OCI-LY1 (cell line): ENCODE results near the gene GLRA3.

Experiments
- H2AFZ ChIP-seq: fragments of 200-600 bp; sonication (generic), shearing (Covaris generic); 2 replicates; pipeline ENCODE4 v1.6.0; 2014; ENCODE audit warnings: antibody characterized with exemption, mild to moderate bottlenecking, low read length
- H3F3A ChIP-seq: fragments of 200-600 bp; sonication (generic), shearing (Covaris generic); 2 replicates; pipeline ENCODE4 v1.6.0; 2014; ENCODE audit warnings: mild to moderate bottlenecking, antibody characterized with exemption, low read length, moderate library complexity; ENCODE audit not compliant: insufficient read depth
- H3K27ac ChIP-seq: fragments of 200-600 bp; sonication (generic); 2 replicates; pipeline ENCODE4 v1.5.1; 2014; ENCODE audit warnings: low read length, mixed run types, mild to moderate bottlenecking, low read depth; ENCODE audit not compliant: poor library complexity, severe bottlenecking
- H3K27me3 ChIP-seq: fragments of 200-600 bp; sonication (generic); 2 replicates; pipeline ENCODE4 v1.6.0; 2014; ENCODE audit warnings: antibody characterized with exemption, mild to moderate bottlenecking, low read length, moderate library complexity; ENCODE audit not compliant: insufficient read depth
- H3K36me3 ChIP-seq: fragments of 200-600 bp; sonication (generic); 2 replicates; pipeline ENCODE4 v1.6.1; 2014; ENCODE audit warnings: mild to moderate bottlenecking, antibody characterized with exemption, low read length, moderate library complexity, mixed read lengths; ENCODE audit not compliant: insufficient read depth
- H3K4me1 ChIP-seq: fragments of 200-600 bp; sonication (generic); 2 replicates; pipeline ENCODE4 v1.5.1; 2014; ENCODE audit warnings: mild to moderate bottlenecking, low read length, moderate library complexity; ENCODE audit not compliant: insufficient read depth, severe bottlenecking
- H3K4me2 ChIP-seq: fragments of 200-600 bp; sonication (generic), shearing (Covaris generic); 2 replicates; pipeline ENCODE4 v1.6.1; 2014; ENCODE audit warnings: low read length
- H3K4me3 ChIP-seq: fragments of 200-600 bp; sonication (generic); 2 replicates; pipeline ENCODE4 v1.5.1; 2014; ENCODE audit warnings: low read length, low read depth, mild to moderate bottlenecking, mixed read lengths; ENCODE audit not compliant: poor library complexity, severe bottlenecking
- H3K79me2 ChIP-seq: fragments of 200-600 bp; shearing (Covaris generic); 2 replicates; pipeline ENCODE4 v1.6.1; 2016; ENCODE audit warnings: mixed run types, low read length, mixed read lengths; ENCODE audit not compliant: insufficient read depth
- H3K9ac ChIP-seq: fragments of 200-600 bp; sonication (generic), shearing (Covaris generic); 2 replicates; pipeline ENCODE4 v1.6.1; 2014; ENCODE audit warnings: mild to moderate bottlenecking, low read length, mixed read lengths
- H3K9me2 ChIP-seq: fragments of 200-600 bp; sonication (generic), shearing (Covaris generic); 2 replicates; pipeline ENCODE4 v1.6.1; 2014; ENCODE audit warnings: low read depth, mild to moderate bottlenecking, low read length, mixed read lengths
- H3K9me3 ChIP-seq: fragments of 200-600 bp; shearing (Covaris generic); 2 replicates; pipeline ENCODE4 v1.6.1; 2014; ENCODE audit warnings: low read length, mixed read lengths
- H4K20me1 ChIP-seq: fragments of 200-600 bp; sonication (generic), shearing (Covaris generic); 2 replicates; pipeline ENCODE4 v1.6.0; 2016; ENCODE audit warnings: mild to moderate bottlenecking, low read length; ENCODE audit not compliant: insufficient read depth
- EZH2 ChIP-seq: fragments of 200-600 bp; sonication (generic), shearing (Covaris generic); IDR thresholded peaks from 2 replicates; pipeline ENCODE4 v1.8.0; 2017; ENCODE audit warnings: borderline replicate concordance, mixed run types, mild to moderate bottlenecking, antibody characterized with exemption, low read length, moderate library complexity, mixed read lengths
- TF ChIP-seq, protein P1 (sequence below): fragments of 200-600 bp; sonication (generic), shearing (Covaris generic); IDR thresholded peaks from 2 replicates; pipeline ENCODE4 v1.5.1; 2017; ENCODE audit warnings: mild to moderate bottlenecking, antibody characterized with exemption, low read length, moderate library complexity, mixed read lengths

GLRA3 gene

DNA sequence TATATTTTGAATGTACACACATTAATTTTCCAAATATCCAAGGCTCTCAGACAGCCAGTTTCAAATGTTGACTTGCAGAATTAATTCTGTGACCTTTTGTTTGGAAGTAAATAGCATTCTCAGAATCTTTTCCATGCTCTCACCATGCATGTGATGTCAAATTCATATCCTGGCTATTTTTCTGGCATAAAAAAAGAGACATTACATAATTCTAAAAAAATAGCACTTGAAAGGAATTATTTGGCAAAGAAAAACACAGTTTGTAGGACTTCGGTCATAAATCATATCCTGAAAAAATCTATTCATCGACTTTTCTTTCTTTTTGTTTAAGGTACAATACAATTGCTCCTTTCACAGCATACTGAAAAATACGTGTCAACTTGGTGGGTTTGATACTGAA, 111.2 kb downstream of the GLRA3 start:
- H3K9me2 ChIP-seq = no peaks in the 10 kb centered on the region
- no peaks in the 10 kb centered on the region for H4K20me1 ChIP-seq
- no peak overlapping the region for H3K9ac ChIP-seq
- no peaks in the 10 kb centered on the region for H3K36me3 ChIP-seq
- H3K9me3 ChIP-seq = no peaks in the 10 kb centered on the region
- H3K4me3 ChIP-seq = no peak overlapping the region
- H3K79me2 ChIP-seq = no peaks in the 10 kb centered on the region
- TF ChIP-seq, protein P1, sequence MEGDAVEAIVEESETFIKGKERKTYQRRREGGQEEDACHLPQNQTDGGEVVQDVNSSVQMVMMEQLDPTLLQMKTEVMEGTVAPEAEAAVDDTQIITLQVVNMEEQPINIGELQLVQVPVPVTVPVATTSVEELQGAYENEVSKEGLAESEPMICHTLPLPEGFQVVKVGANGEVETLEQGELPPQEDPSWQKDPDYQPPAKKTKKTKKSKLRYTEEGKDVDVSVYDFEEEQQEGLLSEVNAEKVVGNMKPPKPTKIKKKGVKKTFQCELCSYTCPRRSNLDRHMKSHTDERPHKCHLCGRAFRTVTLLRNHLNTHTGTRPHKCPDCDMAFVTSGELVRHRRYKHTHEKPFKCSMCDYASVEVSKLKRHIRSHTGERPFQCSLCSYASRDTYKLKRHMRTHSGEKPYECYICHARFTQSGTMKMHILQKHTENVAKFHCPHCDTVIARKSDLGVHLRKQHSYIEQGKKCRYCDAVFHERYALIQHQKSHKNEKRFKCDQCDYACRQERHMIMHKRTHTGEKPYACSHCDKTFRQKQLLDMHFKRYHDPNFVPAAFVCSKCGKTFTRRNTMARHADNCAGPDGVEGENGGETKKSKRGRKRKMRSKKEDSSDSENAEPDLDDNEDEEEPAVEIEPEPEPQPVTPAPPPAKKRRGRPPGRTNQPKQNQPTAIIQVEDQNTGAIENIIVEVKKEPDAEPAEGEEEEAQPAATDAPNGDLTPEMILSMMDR = no peak
- TF ChIP-seq EZH2 = no peak
- H3K4me2 ChIP-seq = no peak overlapping the region
- no peak overlapping the region for H2AFZ ChIP-seq
- no peak overlapping the region for H3K27ac ChIP-seq
- H3K4me1 ChIP-seq = peaks cover 10% of the 10 kb centered on the region
- H3K27me3 ChIP-seq = no peaks in the 10 kb centered on the region
- H3F3A ChIP-seq = no peaks in the 10 kb centered on the region

DNA sequence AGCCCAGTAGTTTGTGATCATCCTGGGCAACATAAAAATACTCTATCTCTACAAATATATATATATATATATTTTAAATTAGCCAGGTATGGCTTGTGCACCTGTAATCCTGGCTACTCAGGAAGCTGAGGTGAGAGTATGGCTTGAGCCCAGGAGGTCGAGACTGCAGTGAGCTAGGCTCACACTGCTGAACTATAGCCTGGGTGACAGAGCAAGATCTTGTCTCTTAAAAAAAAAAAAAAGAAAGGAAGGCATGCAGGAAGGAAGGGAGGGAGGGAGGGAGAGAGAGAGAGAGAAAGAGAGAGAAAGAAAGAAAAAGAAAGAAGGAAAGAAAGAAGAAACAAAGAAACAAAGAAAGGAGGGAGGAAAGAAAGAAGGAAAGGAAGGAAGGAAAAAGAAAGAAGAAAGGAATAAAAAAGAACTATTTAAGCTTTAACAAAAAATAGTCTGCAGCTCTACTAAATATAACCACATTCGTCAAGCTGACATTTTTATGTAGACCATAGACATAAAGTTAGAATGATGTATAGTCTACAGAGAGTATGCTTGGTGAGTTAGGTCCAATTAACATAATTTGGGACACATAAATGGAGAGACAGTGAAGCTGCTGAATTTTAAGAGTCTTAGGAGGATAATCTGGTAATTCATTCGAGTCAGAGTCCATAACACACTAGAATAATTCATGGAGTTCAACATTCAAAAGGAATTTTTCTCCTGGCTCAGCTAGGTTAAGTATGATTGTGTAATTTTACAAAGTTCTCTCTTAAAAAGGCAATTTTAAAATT, 111.9 kb downstream of the GLRA3 start:
- H3K36me3 ChIP-seq = no peaks in the 10 kb centered on the region
- H3K27me3 ChIP-seq = no peaks in the 10 kb centered on the region
- TF ChIP-seq EZH2 = no peak
- TF ChIP-seq, protein P1 = no peak
- H3K9me3 ChIP-seq = no peaks in the 10 kb centered on the region
- H3K4me1 ChIP-seq = peaks cover 10% of the 10 kb centered on the region
- no peaks in the 10 kb centered on the region for H4K20me1 ChIP-seq
- H2AFZ ChIP-seq = no peak overlapping the region
- H3K9ac ChIP-seq = no peak overlapping the region
- no peaks in the 10 kb centered on the region for H3K9me2 ChIP-seq
- H3K27ac ChIP-seq = no peak overlapping the region
- no peaks in the 10 kb centered on the region for H3F3A ChIP-seq
- no peak overlapping the region for H3K4me2 ChIP-seq
- H3K79me2 ChIP-seq = no peaks in the 10 kb centered on the region
- H3K4me3 ChIP-seq = no peak overlapping the region

DNA sequence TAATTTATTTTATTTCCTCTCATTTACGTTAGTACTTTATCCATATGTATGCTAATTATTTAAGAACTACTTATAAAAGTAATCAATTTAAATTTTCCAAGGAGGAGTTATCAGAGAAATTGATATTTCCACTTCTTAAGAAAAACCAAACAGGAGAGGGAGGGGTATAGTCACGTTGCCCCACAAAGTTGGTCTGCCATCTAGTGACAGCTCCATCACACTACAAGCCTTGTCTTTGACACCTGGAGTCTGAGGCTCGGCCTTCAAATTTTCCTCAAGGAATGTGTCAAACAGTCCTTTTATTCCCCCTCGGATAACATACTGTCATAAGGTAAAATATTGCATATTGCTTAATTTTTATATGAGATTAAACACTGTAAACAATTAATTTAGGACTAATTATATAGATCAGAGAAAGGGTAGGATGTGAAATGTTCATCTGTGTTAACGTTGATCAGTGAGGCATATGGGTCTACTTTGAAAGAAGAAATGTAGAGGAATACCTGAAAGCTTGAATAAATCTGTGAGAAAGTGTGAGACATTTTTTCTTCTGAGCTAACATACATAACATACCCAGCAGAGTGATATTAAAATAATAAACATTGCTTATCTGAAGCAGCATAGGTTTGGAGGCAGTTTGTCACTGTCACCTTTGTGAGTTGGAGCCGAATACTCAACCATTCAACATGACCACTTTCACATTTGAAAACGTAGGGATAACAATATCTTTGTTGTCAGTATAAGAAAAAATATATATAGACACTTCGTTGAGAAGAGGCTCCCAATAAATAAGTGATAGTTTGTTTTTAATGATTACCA, 114.4 kb downstream of the GLRA3 start:
- H3K9me3 ChIP-seq = no peaks in the 10 kb centered on the region
- H3K4me2 ChIP-seq = no peak overlapping the region
- no peaks in the 10 kb centered on the region for H3K9me2 ChIP-seq
- TF ChIP-seq EZH2 = no peak
- TF ChIP-seq, protein P1 = peak; percentile 78
- H4K20me1 ChIP-seq = no peaks in the 10 kb centered on the region
- H3K36me3 ChIP-seq = no peaks in the 10 kb centered on the region
- peaks cover 10% of the 10 kb centered on the region for H3K4me1 ChIP-seq
- H3K27me3 ChIP-seq = no peaks in the 10 kb centered on the region
- H3K27ac ChIP-seq = no peak overlapping the region
- H3K4me3 ChIP-seq = no peak overlapping the region
- no peak overlapping the region for H2AFZ ChIP-seq
- no peaks in the 10 kb centered on the region for H3F3A ChIP-seq
- no peak overlapping the region for H3K9ac ChIP-seq
- no peaks in the 10 kb centered on the region for H3K79me2 ChIP-seq
